ENCODE measurements around the gene SNRPD3.
A peak's percentile ranks its signal among the peaks of the same experiment; 100 is the strongest.

The SNRPD3 gene

DNA sequence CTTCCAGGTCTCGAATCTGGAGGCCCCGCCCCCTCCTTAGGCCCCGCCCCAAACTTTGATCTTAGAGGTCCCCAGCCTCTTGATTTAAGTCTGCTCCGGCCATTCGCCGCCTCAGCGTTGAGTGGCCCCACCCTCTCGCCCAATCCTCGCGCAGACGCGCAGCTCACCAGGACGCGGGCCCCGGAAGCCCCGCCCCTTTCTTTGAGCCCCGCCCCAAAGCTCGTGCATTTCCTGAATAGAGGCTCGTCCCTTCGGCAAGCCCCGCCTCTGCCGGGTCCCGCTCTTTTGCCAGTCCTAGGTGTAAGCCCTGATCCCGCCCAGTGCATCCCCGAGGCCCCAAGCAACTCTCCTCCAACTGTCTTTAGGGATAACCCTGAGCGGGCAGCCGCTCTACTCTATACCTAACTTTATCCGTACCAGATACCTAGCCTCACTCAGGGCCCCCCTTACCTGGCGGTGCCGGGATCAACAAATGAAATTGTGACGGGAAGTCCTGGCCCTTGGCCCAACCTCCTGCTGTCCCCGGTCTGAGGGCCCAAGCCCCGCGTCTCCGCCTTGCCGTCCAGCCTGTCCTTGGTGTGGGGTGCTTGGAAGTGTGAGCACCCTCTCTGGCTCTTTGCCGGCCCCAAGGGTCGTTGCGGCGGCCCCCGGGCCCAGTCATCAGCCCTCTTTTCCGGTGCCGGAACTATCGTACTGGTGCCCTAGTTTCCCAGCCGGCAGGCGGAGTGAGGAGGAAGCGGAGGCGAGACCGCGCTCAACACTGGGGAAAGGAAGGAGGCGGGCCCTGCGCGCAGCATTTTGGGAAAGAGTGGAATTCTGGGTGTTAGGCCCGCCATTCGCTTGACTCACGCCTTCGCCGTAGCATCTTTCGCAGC lies at the start of gene SNRPD3:
SNRPD3 (plus strand) TSS at position 835 of the 875 bp plus-strand sequence. CDS start 1,676 bp downstream, outside the sequence.
- DNase-seq (ENCODE audit: low read depth in 4 of 4, low spot score in 1 of 4): peak; percentile 98 to 100 (median 99)

DNA sequence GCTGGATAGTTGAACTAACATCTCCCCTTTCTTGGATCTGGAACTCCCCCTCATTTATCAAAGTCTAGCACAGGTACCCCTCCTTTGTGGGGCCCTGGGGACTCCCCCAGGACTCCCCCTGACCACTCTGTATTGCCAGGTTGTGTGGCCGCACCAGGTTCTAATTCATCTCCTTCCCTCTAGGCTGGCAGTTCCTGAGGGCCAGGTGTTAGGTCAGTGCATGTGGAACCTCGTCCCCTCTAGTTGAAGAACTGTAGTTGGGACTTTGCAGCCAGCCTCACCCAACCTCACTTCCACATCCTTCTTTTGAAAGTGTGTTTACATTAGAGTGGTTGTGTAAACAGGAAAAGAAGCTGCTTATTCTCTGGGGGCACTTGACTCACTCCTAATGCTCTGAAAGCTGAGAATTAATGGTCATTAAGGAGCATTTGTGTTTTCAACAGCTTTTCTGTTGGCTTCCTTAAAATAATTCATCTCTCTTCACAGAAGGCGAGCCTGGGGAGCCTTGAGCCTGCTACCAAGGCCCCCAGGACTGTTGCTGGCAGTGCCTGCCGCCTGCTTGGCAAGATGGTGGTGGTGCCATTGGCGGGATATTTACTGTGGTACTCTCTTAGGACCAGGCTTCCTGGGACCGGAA lies 48.9 kb upstream of the SNRPD3 start:
- DNase-seq (ENCODE audit: low read depth in 4 of 4, low spot score in 1 of 4): no peak

DNA sequence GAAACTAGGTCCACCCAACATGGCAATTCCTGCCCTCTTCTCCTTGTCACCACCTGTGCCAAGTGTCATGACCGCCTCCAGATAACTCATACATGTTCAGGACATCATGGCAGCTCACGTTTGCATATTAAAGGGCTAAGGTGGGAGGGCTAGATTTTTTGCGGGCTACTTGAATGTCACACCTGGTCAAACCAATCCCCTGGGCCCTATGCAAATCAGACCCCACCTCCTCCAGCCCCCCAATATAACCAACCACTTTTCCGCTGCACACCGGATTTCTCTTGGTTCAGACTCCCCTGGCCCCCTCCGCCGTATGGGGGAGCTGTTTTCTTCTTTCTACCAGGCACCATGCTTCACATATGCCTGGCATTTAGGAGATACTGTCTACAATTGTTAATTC lies 48.1 kb upstream of the SNRPD3 start:
- no peak for DNase-seq (ENCODE audit: low read depth in 4 of 4, low spot score in 1 of 4)

DNA sequence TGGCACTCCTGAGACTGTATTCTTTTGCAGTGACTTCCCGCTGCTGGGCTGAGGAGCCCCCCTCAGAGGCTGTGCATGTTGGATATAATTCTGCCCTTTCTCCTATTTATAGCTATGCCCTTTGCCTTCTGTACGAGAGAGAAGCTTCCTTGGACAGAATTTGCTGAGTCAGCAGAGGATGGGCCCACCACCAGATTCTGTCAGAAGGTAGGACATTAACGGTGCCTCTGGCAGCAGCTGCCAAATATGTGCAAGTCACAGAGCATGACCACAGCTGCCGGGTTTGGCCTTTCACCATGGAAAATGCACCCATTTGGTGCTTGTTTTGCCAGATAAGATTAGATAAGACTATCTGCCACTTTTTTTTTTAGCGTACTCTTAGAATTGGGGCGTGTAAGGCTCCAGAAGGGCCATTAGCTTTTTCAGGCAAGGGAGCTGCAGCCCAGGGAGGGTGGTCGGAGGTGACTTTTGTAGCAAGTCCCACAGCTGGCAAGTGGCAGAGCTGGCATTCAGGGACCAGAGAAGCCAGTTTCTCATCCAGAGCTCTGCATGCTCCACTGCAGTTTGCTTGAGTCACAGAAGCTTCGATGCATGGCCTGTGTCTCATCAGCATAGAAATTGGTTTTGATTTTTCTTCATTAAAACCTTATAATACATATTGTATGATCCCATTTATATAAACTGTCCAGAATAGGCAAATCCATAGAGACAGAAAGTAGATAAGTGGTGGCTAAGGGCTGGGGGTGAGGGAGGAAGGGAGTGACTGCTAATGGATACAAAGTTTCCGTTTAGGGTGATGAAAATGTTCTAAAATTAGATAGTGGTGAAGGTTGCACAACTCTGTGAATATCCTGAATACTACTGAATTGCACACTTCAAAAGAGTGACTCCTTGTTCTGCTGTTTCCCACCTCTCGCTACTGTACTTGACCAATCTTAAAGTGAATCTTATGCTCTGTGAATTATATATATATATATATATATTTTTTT lies 44.9 kb upstream of the SNRPD3 start:
- DNase-seq (ENCODE audit: low read depth in 4 of 4, low spot score in 1 of 4): no peak

- DNase-seq (ENCODE audit: low read depth in 4 of 4, low spot score in 1 of 4): no peak
These were observed 43.8 kb upstream of the SNRPD3 start for GRCh38 chr22:24512043-24512442.

- DNase-seq (ENCODE audit: low read depth in 4 of 4, low spot score in 1 of 4): no peak
These were observed 42.2 kb upstream of the SNRPD3 start for GRCh38 chr22:24513378-24514240.

- no peak for DNase-seq (ENCODE audit: low read depth in 4 of 4, low spot score in 1 of 4)
These were observed 41.4 kb upstream of the SNRPD3 start for GRCh38 chr22:24514241-24515026.

DNA sequence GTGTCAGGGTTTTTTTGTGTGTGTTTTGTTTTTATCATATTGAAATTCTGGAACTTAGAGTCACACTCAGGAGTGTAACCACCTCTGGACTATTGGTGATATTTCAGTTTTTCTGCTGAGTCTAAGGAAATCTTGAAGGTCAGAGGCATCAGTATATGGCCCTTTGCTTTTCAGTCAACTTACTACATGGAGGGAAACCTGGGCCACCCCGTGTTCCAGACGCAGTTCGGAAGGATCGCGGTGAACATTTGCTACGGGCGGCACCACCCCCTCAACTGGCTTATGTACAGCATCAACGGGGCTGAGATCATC lies 40.8 kb upstream of the SNRPD3 start:
- no peak for DNase-seq (ENCODE audit: low read depth in 4 of 4, low spot score in 1 of 4)

DNA sequence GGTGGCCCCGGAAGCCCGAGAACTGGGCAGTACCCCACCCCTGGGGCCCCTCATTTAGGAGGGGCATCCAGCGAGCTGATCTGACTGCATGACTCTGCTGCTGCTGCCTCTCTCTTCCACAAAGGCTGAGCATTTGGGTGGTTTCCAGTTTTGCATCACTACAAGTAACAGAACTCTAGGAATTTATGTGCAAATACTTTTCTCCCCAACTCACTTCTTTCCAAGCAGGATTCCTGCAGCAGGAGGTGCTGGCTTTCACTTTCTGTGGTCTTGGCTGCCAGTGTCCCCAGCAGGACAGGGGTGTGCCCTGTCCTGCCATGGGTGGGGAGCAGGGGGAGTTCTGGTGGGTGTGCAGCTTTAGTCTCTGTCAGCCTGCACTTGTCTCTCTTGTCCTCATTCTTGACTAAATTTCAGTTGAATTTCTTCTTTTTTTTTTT lies 39.5 kb upstream of the SNRPD3 start:
- DNase-seq (ENCODE audit: low read depth in 4 of 4, low spot score in 1 of 4): no peak

DNA sequence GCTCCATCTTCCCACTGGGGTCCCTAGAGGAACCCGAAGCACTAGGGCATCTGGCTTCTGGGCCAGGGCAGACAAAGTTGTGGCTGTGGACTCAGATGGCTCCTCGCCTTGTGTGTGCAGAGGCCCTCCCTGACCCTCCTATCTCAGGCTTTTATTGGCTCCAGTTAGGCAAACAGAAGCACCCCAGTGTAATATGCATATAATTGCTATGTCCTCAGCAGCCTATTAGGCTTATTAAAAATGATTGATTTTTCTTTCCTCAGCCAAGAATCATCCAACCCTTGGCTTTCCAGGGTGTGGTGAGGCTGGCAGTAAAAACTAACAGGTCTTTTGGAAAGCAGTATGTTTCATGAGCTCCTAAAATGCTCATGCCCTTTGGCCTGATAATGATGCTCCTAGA lies 38.4 kb upstream of the SNRPD3 start:
- no peak for DNase-seq (ENCODE audit: low read depth in 4 of 4, low spot score in 1 of 4)

DNA sequence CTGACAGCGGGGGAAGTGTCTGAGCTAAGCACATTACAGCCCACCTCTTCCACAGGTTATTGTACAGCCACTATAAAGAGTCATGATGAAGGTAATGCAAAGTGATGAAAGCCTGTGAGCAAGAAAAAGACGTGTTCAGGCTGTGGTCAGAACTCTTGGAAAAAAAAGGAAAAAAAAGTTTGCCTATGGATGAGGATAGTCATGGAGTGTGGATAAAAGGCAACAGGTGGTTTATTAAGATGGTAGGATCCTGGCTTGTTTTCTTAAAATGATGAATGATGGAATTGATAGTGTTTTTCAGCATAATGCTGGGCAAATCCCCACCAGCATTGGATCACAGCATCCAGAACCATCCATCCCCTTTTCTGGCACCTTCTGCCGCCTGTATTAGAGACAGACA lies 37.6 kb upstream of the SNRPD3 start:
- DNase-seq (ENCODE audit: low read depth in 4 of 4, low spot score in 1 of 4): no peak

- no peak for DNase-seq (ENCODE audit: low read depth in 4 of 4, low spot score in 1 of 4)
These were observed 36.9 kb upstream of the SNRPD3 start for GRCh38 chr22:24518771-24519485.

- DNase-seq (ENCODE audit: low read depth in 4 of 4, low spot score in 1 of 4): no peak
These were observed 36.3 kb upstream of the SNRPD3 start for GRCh38 chr22:24519496-24519895.

DNA sequence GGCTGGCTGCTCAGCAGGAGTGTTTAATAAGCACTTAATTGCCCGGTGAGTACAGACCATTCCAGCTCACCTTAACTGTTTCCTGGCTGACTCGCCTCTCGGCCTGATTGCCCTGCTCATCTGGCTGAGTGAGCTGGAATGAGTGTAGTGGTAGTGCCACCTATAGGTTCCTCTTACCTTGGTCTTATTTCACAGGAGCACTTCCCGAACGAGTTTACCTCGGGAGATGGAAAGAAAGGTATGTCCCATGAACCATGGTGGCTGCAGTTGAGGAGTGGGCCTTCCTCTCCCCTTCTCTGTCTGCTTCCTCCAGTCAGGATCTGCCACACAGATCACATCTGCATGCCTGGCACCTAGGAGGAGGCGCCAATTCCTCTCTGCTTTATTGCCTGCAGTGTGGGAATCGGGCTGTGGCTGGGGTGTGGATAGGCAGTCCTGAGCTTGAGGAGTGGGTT lies 34.0 kb upstream of the SNRPD3 start:
- DNase-seq (ENCODE audit: low read depth in 4 of 4, low spot score in 1 of 4): peak in 2 of 4 experiments; percentile 11 to 28

DNA sequence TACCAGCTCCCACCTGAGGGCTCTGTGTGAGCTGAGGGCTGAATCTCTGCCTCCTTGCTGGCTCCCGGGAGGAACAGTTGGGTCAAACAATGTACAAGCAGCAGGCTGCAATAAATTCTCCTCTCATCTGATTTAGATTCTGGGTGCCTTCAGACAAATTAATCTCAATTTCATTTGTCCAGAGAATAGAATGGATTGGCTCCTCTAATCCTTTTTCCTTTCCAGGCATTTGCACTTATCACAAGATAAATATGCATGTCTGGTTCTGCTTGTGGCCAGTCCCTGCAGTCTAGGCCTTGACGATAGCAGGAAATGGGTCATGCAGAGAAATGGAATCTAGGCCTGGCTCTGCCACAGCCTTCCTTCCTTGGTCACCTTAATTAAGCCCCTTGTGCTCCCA lies 31.9 kb upstream of the SNRPD3 start:
- DNase-seq (ENCODE audit: low read depth in 4 of 4, low spot score in 1 of 4): no peak

GRCh38 chr22:24525416-24526037 lies 30.3 kb upstream of the SNRPD3 start:
- peak; percentile 38 to 72 (median 50) for DNase-seq (ENCODE audit: low read depth in 4 of 4, low spot score in 1 of 4)

GRCh38 chr22:24526191-24526590 lies 29.6 kb upstream of the SNRPD3 start:
- DNase-seq (ENCODE audit: low read depth in 4 of 4, low spot score in 1 of 4): no peak

DNA sequence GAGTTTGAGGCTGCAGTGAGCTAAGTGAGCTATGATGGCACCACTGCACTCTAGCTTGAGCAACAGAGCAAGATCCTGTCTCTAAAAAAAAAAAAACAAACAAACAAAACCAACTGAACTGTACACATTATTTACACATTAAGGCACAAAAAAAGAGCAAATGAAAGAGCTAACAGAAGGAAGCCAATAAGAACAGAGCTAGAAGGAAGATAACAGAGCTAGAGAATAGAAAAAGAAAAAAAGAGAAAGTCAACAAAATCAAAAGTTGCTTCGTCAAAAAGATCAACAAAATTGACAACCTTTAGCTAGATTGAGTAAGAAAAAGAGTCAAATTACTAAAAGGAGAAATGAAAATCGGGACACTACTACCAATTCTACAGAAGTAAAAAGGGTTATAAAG lies 25.9 kb upstream of the SNRPD3 start:
- DNase-seq (ENCODE audit: low read depth in 4 of 4, low spot score in 1 of 4): no peak

All from stimulated activated CD4-positive, alpha-beta T cell treated with anti-CD3 and anti-CD28 coated beads, Interleukin-1b, Interleukin-23, amount 100 ng/mL, for 24 hours (primary cell).